GM21381 (cell line): ENCODE measurements around the gene PDE4C.

Source experiments
- ATAC-seq: cut with Tn5 transposase; IDR thresholded peaks from one replicate; pipeline ENCODE4 v1.9.1; 2021; ENCODE audit warnings: mild to moderate bottlenecking, moderate library complexity; ENCODE audit not compliant: unreplicated experiment

PDE4C gene

GRCh38 chr19:18225702-18226468 lies at the start of gene PDE4C:
PDE4C (minus strand) TSS chr19:18226438; CDS start chr19:18226415, 23 bp downstream.
- no peak for ATAC-seq

GRCh38 chr19:18274781-18275356 lies 48.6 kb upstream of the PDE4C start:
- ATAC-seq: no peak

DNA sequence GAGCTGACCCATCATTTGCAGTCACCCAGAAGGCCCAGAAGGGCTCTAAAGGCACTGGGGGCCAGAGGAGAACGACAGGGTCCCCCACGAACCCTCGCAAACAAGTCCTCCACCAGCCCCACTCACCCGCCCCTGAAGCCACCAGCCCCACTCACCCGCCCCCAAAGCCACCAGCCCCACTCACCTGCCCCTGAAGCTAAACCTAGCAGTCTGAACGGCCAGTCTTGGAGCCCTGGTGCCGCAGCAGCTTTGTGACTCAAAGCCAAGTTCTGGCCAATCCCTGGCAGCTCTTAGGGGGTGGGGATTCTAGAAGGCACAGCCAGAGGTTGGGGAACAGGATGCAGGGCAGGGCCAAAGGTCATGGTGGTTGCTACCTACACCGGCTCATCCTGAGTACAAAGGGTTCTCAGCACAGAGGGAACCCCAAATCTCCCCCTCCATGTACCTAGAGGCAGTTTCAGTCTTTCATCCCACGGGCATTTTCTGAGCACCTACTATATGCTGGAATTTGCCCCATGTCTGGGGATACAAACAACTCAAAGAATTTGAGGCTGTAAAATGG lies 48.1 kb upstream of the PDE4C start, which contains the start of gene IQCN:
IQCN (minus strand) TSS at position 234 of the 562 bp plus-strand sequence. CDS start 4,974 bp downstream, outside the sequence.
- no peak for ATAC-seq

DNA sequence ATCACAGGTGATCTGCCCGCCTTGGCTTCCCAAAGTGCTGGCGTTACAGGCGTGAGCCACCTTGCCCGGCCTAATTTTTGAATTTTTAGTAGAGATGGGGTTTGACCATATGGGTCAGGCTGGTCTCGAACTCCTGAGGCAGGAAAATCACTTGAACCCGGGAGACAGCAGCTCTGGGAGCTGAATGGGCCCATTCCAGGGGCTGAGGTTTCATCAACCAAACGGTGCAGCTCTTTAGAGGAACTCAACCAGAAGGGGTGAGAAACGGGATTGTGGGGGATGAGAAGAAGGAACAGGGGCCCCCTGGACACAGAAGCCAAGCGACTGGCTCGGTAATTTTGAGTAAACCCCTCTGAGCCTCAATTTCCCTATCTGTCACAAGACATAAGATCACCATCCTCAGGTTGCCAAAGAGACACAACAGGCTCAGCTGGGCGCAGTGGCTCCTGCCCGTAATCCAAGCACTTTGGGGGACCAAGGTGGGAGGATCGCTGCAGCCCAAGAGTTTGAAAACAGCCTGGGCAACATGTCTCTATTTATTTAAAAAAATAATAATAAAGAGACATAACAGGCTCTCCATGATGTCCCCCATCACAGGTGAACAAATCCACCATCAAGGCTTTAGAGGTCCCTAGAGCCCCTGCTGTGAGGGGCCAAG lies 47.5 kb upstream of the PDE4C start:
- no peak for ATAC-seq

GRCh38 chr19:18271433-18271841 lies 45.2 kb upstream of the PDE4C start:
- no peak for ATAC-seq

DNA sequence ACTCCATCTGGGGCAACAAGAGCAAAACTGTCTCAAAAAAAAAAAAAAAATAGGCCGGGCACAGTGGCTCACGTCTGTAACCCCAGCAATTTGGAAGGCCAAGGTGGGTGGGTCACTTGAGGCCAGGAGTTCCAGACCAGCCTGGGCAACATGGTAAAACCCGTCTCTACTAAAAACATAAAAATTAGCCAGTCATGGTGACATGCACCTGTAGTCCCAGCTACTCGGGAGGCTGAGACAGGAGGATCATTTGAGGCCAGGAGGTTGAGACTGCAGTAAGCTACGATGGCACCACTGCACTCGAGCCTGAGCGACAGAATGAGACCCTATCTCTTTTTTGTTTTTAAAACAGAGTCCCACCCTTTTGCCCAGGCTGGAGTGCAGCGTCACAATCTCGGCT lies 44.1 kb upstream of the PDE4C start:
- no peak for ATAC-seq

DNA sequence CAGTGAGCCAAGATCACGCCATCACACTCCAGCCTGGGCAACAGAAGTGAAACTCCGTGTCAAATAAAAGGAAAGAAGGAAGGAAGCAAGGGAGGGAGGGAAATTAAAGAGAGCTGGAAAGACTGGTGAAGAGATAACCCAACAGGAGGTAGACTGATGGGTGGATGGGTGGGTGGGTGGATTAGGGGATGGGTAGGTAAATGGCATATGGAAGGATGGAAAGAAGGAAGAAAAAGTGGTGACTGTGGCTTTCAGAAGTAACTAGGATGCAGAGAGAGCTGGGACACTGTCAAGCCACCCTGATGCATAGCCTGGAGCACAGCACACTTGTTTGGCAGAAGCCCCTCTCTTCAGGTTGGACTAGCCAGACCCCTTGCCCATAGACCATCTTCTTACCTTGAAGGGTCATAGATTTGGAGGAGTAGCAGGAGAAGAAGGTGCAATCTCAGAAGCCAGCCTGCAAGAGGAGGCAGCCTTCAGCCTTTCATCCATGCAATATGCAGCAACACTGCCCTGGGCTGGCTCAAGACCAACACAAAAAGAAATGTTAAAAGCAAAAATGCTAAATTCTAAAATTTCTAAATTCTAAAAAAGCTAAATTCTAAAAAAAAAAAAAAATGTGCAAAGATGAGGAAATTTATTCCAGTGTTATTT lies 43.0 kb upstream of the PDE4C start:
- no peak for ATAC-seq

GRCh38 chr19:18266771-18267686 lies 40.8 kb upstream of the PDE4C start:
- no peak for ATAC-seq

- no peak for ATAC-seq
Measured at GRCh38 chr19:18265582-18265981, 39.3 kb upstream of the PDE4C start.

- ATAC-seq: no peak
Measured at GRCh38 chr19:18264971-18265540, 38.8 kb upstream of the PDE4C start.

GRCh38 chr19:18264137-18264854 lies 38.1 kb upstream of the PDE4C start:
- no peak for ATAC-seq

- no peak for ATAC-seq
Measured at GRCh38 chr19:18263324-18264136, 37.3 kb upstream of the PDE4C start.

DNA sequence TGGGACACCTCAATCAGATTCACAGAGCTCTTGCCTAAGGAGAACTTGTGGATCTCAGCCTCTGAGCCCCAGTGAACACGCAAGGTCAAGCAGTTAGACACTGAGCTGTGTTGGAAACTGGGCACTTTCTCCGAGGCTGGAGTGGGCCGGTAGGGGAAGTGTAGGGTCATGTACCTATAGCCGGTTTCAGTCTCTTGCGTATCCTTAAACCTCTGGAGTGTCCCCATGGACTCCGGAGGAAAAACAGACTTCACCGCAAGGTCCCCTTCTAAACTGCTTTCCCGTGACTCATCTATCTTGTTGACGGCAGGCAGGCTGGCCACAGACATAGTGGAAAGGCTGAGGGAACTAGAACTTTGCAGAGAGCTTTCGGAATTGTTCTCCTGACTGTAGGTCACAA lies 36.7 kb upstream of the PDE4C start:
- ATAC-seq: no peak

- ATAC-seq: no peak
Measured at GRCh38 chr19:18262144-18262543, 35.9 kb upstream of the PDE4C start.

GRCh38 chr19:18261474-18261873 lies 35.2 kb upstream of the PDE4C start:
- no peak for ATAC-seq

GRCh38 chr19:18259893-18260292 lies 33.7 kb upstream of the PDE4C start:
- no peak for ATAC-seq

- no peak for ATAC-seq
Measured at GRCh38 chr19:18257503-18258470, 31.5 kb upstream of the PDE4C start.
